CD4-positive, CD25-positive, alpha-beta regulatory T cell (primary cell): Measurements from ENCODE around the gene APOB. TPM values are rescaled to one million over a fixed set of nuclear protein-coding genes. Genes with fewer than 3 reads are reported as not detected.
A peak's percentile ranks its signal among the peaks of the same experiment; 100 is the strongest.

Experiments
- ATAC-seq, 2 donors: fragments of 150-1000 bp; cut with Tn5 transposase; one replicate each; pipeline ENCODE4 v1.10.0; 2021; ENCODE audit warnings: low read depth in 2 of 2, moderate number of reproducible peaks in 2 of 2, moderate library complexity in 1 of 2
- DNase-seq, 3 donors: peaks; one replicate each; pipeline versions ENCODE4 v3.0.0 to v3.0.0-alpha.2; 2012 to 2022; ENCODE audit warnings: mixed read lengths in 1 of 3
- H3K27ac ChIP-seq: one replicate; pipeline ENCODE4 v1.7.0; 2013; ENCODE audit warnings: mild to moderate bottlenecking, low read length; ENCODE audit not compliant: insufficient read depth, poor library complexity, severe bottlenecking
- H3K27me3 ChIP-seq: one replicate; pipeline ENCODE4 v1.7.0; 2013; ENCODE audit warnings: low read length; ENCODE audit not compliant: control insufficient read depth, insufficient read depth
- H3K36me3 ChIP-seq: one replicate; pipeline ENCODE4 v1.7.0; 2013; ENCODE audit warnings: mild to moderate bottlenecking, low read length, moderate library complexity; ENCODE audit not compliant: control insufficient read depth, insufficient read depth
- H3K4me1 ChIP-seq: 2 replicates; pipeline ENCODE4 v1.7.0; 2013; ENCODE audit warnings: mild to moderate bottlenecking, low read length; ENCODE audit not compliant: insufficient read depth, control insufficient read depth, poor library complexity, severe bottlenecking
- H3K4me3 ChIP-seq: one replicate; pipeline ENCODE4 v1.7.0; 2013; ENCODE audit warnings: low read depth, mild to moderate bottlenecking, low read length, moderate library complexity
- H3K9me3 ChIP-seq, 2 experiments: 1 replicate in 1 of 2; 2 replicates in 1 of 2; pipeline ENCODE4 v1.7.0; 2013; ENCODE audit warnings: low read length in 2 of 2, mild to moderate bottlenecking in 1 of 2, moderate library complexity in 1 of 2; ENCODE audit not compliant: control insufficient read depth in 2 of 2
- H3K27ac Mint-ChIP-seq, 3 donors: one replicate each; pipeline ENCODE4 v1.8.0; 2020 to 2022; ENCODE audit warnings: mild to moderate bottlenecking in 3 of 3, mixed read lengths in 3 of 3, moderate library complexity in 2 of 3
- H3K27me3 Mint-ChIP-seq: one replicate; pipeline ENCODE4 v1.8.0; 2022; ENCODE audit warnings: mild to moderate bottlenecking, mixed read lengths
- H3K36me3 Mint-ChIP-seq: one replicate; pipeline ENCODE4 v1.8.0; 2020; ENCODE audit warnings: mixed read lengths
- H3K4me1 Mint-ChIP-seq, 4 donors: one replicate each; pipeline ENCODE4 v1.8.0; 2020 to 2022; ENCODE audit warnings: mixed read lengths in 4 of 4, mild to moderate bottlenecking in 1 of 4
- H3K4me3 Mint-ChIP-seq, 4 donors: one replicate each; pipeline ENCODE4 v1.8.0; 2020 to 2022; ENCODE audit warnings: mild to moderate bottlenecking in 4 of 4, mixed read lengths in 4 of 4, moderate library complexity in 3 of 4
- H3K9me3 Mint-ChIP-seq, 7 donors: one replicate each; pipeline ENCODE4 v1.8.0; 2020 to 2022; ENCODE audit warnings: mixed read lengths in 7 of 7, mild to moderate bottlenecking in 3 of 7, moderate library complexity in 2 of 7
- polyA plus RNA-seq, 4 donors: library from polyadenylated mRNA; unstranded; fragments of 300-500 nt; fragmentation: Illumina TruSeq; gene quantifications; one replicate each; pipeline ENCODE4 v1.2.3, GENCODE V29; 2021
- total RNA-seq: library from RNA; stranded (reverse); gene quantifications from one replicate; pipeline ENCODE4 v1.2.3, GENCODE V29; 2022

Gene APOB
- total and polyA plus RNA-seq, 5 donors from 2014 or later: not detected

DNA sequence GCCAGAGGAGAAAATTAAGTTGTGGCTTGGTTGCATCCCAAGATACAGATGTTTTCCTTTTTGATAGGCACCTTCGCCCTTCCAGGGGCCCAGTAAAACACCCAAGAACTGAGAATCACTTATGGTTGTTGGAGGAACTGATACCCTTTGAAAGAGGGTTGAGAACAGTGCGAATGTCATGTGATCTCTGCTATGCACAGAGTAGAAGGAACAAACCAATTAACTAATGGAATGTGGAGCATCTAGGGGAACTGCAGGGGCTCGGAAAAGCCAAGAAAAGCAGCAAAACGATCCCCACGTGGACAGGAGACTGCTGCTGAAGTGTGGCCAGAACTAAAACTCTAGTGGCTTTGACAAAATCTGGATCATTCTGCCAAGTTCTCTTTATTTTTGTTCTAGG lies 58.8 kb downstream of the APOB start:
- Histone ChIP-seq H3K9me3 (no peaks in the 10 kb centered on the region), H3K36me3 (no peaks in the 10 kb centered on the region), H3K4me3 (no peak overlapping the region), H3K4me1 (no peaks in the 10 kb centered on the region), H3K27ac (no peak overlapping the region), H3K27me3 (no peaks in the 10 kb centered on the region)
- ATAC-seq (no peak), DNase-seq (no peak)
- peaks cover 0 to 3% (median 0%) of the 10 kb centered on the region in 7 donors for H3K9me3 Mint-ChIP-seq
- no peaks in the 10 kb centered on the region for H3K36me3 Mint-ChIP-seq
- peaks cover 5% of the 10 kb centered on the region for H3K27me3 Mint-ChIP-seq
- no peaks in the 10 kb centered on the region for H3K4me1 Mint-ChIP-seq
- H3K4me3 Mint-ChIP-seq: no peak overlapping the region
- no peak overlapping the region for H3K27ac Mint-ChIP-seq

DNA sequence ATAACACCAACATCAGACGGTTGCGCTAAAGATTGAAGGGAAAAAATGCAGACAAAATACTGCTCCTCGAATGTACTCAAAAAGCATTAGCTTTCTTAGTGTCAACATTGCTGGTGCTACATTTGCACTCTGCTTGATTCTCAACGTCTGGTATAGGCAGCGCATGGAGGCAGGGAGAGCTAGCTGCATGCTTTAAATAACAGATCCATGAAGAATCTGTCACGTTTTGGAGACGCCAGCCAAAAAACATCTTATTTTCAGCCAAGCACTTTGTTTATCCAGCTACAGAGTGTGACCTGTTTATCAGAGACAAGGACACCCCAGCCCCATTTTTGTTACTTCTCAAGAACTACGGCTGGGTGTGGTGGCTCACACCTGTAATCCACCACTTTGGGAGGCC lies 59.5 kb downstream of the APOB start:
- Mint-ChIP-seq H3K4me1 (no peaks in the 10 kb centered on the region), H3K4me3 (no peak overlapping the region), H3K27me3 (peaks cover 5% of the 10 kb centered on the region), H3K9me3 (peaks cover 0 to 3% (median 0%) of the 10 kb centered on the region in 7 donors), H3K36me3 (no peaks in the 10 kb centered on the region), H3K27ac (no peak overlapping the region)
- ATAC-seq: no peak
- Histone ChIP-seq H3K9me3 (no peaks in the 10 kb centered on the region), H3K36me3 (no peaks in the 10 kb centered on the region), H3K4me3 (no peak overlapping the region), H3K27ac (no peak overlapping the region), H3K27me3 (no peaks in the 10 kb centered on the region), H3K4me1 (no peaks in the 10 kb centered on the region)
- DNase-seq: no peak

- ATAC-seq: no peak
- Histone ChIP-seq H3K9me3 (no peaks in the 10 kb centered on the region), H3K27me3 (no peaks in the 10 kb centered on the region), H3K36me3 (no peaks in the 10 kb centered on the region), H3K4me1 (no peaks in the 10 kb centered on the region), H3K4me3 (no peak overlapping the region), H3K27ac (no peak overlapping the region)
- H3K36me3 Mint-ChIP-seq: no peaks in the 10 kb centered on the region
- no peak for DNase-seq
- peak overlapping the region in 1 of 3 donors; percentile 38 for H3K27ac Mint-ChIP-seq
- peaks cover 5% of the 10 kb centered on the region for H3K27me3 Mint-ChIP-seq
- peaks cover 0 to 3% (median 0%) of the 10 kb centered on the region in 7 donors for H3K9me3 Mint-ChIP-seq
- H3K4me3 Mint-ChIP-seq: no peak overlapping the region
- no peaks in the 10 kb centered on the region for H3K4me1 Mint-ChIP-seq
Measured at GRCh38 chr2:20983844-20984243, 60.0 kb downstream of the APOB start.

DNA sequence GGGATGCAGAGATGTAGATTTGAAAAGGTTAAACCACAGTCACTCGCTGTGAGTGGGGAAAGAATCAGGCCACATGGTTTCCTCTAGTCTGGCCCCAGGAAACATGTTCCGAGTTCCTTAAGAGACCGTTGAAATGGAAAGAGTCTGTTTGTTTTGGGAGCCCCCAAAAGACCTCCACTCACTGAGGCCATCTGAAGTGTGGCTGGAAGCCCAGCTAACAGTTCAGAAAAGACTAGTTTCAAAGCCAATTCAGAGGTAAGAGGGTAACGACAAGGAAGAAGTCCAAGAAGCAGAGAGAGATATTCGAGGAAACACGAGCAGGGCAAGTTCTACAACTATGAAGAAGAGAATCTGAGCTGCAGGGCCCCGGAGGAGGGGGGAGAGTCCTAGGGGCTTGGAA lies 61.0 kb downstream of the APOB start:
- peaks cover 5% of the 10 kb centered on the region for H3K27me3 Mint-ChIP-seq
- no peaks in the 10 kb centered on the region for H3K4me1 Mint-ChIP-seq
- no peaks in the 10 kb centered on the region for H3K36me3 Mint-ChIP-seq
- peaks cover 0 to 3% (median 0%) of the 10 kb centered on the region in 7 donors for H3K9me3 Mint-ChIP-seq
- no peaks in the 10 kb centered on the region for H3K27me3 ChIP-seq
- no peak for ATAC-seq
- H3K4me1 ChIP-seq: no peaks in the 10 kb centered on the region
- DNase-seq: no peak
- no peaks in the 10 kb centered on the region for H3K9me3 ChIP-seq
- H3K27ac ChIP-seq: no peak overlapping the region
- H3K4me3 Mint-ChIP-seq: no peak overlapping the region
- H3K36me3 ChIP-seq: no peaks in the 10 kb centered on the region
- no peak overlapping the region for H3K4me3 ChIP-seq
- no peak overlapping the region for H3K27ac Mint-ChIP-seq

- Mint-ChIP-seq H3K9me3 (peaks cover 0 to 5% (median 0%) of the 10 kb centered on the region in 7 donors), H3K4me3 (no peak overlapping the region), H3K27me3 (no peaks in the 10 kb centered on the region), H3K4me1 (no peaks in the 10 kb centered on the region), H3K27ac (no peak overlapping the region), H3K36me3 (no peaks in the 10 kb centered on the region)
- Histone ChIP-seq H3K4me3 (no peak overlapping the region), H3K4me1 (no peaks in the 10 kb centered on the region), H3K27ac (no peak overlapping the region), H3K36me3 (no peaks in the 10 kb centered on the region), H3K9me3 (no peaks in the 10 kb centered on the region), H3K27me3 (no peaks in the 10 kb centered on the region)
- DNase-seq (no peak), ATAC-seq (no peak)
Measured at GRCh38 chr2:20977520-20978180, 66.2 kb downstream of the APOB start.

GRCh38 chr2:20976527-20976926 lies 67.3 kb downstream of the APOB start:
- peaks cover 0 to 3% (median 0%) of the 10 kb centered on the region in 7 donors for H3K9me3 Mint-ChIP-seq
- H3K4me1 ChIP-seq: no peaks in the 10 kb centered on the region
- H3K36me3 ChIP-seq: no peaks in the 10 kb centered on the region
- no peaks in the 10 kb centered on the region for H3K4me1 Mint-ChIP-seq
- no peak overlapping the region for H3K4me3 ChIP-seq
- no peaks in the 10 kb centered on the region for H3K27me3 Mint-ChIP-seq
- no peaks in the 10 kb centered on the region for H3K27me3 ChIP-seq
- ATAC-seq (no peak), DNase-seq (no peak)
- H3K9me3 ChIP-seq: no peaks in the 10 kb centered on the region
- H3K4me3 Mint-ChIP-seq: no peak overlapping the region
- no peaks in the 10 kb centered on the region for H3K36me3 Mint-ChIP-seq
- no peak overlapping the region for H3K27ac Mint-ChIP-seq
- H3K27ac ChIP-seq: no peak overlapping the region

DNA sequence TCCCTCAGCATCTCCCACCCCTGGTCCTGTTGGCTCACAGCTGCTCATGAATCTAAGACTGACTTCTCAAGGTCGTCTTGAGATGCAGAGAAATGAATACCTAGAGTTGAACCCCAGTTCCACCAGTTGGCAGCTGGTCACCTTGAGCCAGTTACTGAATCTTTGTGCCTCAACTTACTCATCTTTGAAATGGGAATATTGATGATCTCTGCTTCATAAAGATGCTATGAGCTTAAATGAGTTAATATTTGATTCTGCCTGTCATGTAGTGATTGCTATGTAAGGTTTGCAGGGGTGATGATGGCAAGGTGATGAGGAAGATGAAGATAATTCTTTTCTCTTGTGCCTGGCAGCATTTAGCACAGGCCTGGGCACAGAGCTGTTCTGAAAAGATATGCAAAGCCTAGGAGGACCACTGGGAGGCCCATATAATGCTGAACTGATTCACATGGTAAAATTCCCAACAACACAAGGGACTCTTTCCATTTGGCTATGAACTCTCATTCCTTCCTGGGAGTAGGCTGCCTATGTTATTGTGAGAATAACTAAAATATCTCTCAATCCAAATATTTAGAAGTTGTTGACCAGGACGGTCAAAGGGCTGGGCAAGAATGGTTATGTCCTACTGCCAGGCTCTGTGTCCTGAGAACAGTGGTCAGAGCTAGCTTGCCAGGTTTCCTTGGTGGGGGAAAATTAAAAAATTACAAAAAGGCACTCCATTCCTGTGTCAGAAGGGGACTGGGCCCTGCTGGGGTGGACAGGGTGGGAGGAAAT lies 70.9 kb downstream of the APOB start:
- DNase-seq: no peak
- H3K4me3 ChIP-seq: no peak overlapping the region
- Mint-ChIP-seq H3K36me3 (no peaks in the 10 kb centered on the region), H3K27me3 (peaks cover 18% of the 10 kb centered on the region), H3K4me3 (no peak overlapping the region), H3K4me1 (no peaks in the 10 kb centered on the region), H3K27ac (no peak overlapping the region), H3K9me3 (peaks cover 0 to 3% (median 0%) of the 10 kb centered on the region in 7 donors)
- H3K4me1 ChIP-seq: no peaks in the 10 kb centered on the region
- no peaks in the 10 kb centered on the region for H3K9me3 ChIP-seq
- H3K27me3 ChIP-seq: no peaks in the 10 kb centered on the region
- no peak overlapping the region for H3K27ac ChIP-seq
- no peak for ATAC-seq
- H3K36me3 ChIP-seq: no peaks in the 10 kb centered on the region

DNA sequence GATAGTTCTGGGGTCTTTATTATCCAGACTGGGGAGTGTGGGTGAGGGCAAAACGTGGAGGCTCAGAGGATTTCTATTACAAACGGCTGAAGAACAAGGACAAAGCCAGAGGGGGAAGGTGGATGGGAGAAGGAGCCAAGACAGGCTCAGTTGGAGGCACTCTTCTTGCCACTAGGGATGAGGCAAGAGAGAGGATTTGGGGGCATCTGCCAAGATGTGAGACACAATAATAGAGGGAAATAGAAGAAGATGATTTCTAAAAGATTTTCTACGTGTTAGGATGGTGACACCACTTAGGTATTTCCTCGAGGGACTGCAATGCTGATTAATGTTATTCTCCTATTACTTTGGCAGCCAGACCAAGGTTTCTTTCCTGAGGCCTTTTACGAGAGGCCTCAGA lies 71.8 kb downstream of the APOB start:
- H3K4me3 Mint-ChIP-seq: no peak overlapping the region
- no peaks in the 10 kb centered on the region for H3K4me1 Mint-ChIP-seq
- Histone ChIP-seq H3K9me3 (no peaks in the 10 kb centered on the region), H3K4me3 (no peak overlapping the region), H3K27me3 (no peaks in the 10 kb centered on the region), H3K36me3 (no peaks in the 10 kb centered on the region), H3K4me1 (no peaks in the 10 kb centered on the region), H3K27ac (no peak overlapping the region)
- no peaks in the 10 kb centered on the region for H3K36me3 Mint-ChIP-seq
- ATAC-seq (no peak), DNase-seq (no peak)
- no peak overlapping the region for H3K27ac Mint-ChIP-seq
- H3K9me3 Mint-ChIP-seq: peaks cover 0 to 3% (median 0%) of the 10 kb centered on the region in 7 donors
- peaks cover 18% of the 10 kb centered on the region for H3K27me3 Mint-ChIP-seq
